NB4 (cell line): ENCODE results near the gene FUCA2.

Experiments
- CTCF ChIP-seq: IDR thresholded peaks from one replicate; pipeline ENCODE4 v1.5.1; 2012; ENCODE audit warnings: low read depth, low read length
- POLR2A ChIP-seq: IDR thresholded peaks from 2 replicates; pipeline ENCODE4 v1.6.1; 2011; ENCODE audit warnings: mild to moderate bottlenecking; ENCODE audit not compliant: insufficient read length; ENCODE audit errors: extremely low read depth

- TF ChIP-seq CTCF, result no peak
- no peak for TF ChIP-seq POLR2A
Observed at GRCh38 chr6:143507358-143508145, 4.0 kb downstream of the FUCA2 start.
